GM18517 (cell line): ENCODE results near the gene SH3YL1.

Source experiments
- ATAC-seq: cut with Tn5 transposase; IDR thresholded peaks from one replicate; pipeline ENCODE4 v1.9.1; 2021; ENCODE audit warnings: mild to moderate bottlenecking, moderate library complexity; ENCODE audit not compliant: unreplicated experiment

The SH3YL1 gene

DNA sequence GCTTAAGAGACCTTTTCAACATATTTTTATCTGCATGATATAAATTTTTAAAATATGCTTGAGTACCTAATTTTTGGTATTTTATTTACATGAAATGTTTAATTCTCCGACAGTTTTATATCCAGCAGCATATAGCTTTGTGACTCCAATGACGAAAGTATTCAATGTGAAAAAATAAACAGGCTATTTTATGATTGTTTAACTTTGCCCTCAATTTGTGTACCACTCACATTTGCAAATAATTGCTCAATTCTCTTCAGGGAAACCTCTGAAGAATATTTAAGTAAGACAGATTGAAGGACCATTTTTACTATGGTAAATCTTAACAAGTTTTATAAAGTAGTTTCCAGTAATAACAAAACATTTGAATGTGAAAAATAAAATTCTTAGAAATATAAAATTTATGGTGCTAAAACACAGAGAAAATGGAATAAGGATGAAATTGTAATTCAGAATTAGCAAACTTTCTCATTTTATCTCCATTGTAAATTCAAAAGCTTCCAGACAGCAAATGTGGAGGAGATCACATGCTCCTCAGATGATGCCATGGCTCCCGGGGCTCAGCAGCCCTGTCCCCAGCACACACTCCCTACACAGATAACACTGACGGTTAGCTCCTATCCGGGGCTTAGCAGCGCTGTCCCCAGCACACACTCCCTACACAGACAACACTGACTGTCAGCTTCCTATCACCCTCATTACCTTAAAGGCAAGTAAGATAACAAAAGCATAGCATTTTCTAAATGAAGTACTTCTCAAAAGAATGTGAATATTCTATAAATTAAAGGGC lies 39.7 kb downstream of the SH3YL1 start:
- ATAC-seq: no peak

DNA sequence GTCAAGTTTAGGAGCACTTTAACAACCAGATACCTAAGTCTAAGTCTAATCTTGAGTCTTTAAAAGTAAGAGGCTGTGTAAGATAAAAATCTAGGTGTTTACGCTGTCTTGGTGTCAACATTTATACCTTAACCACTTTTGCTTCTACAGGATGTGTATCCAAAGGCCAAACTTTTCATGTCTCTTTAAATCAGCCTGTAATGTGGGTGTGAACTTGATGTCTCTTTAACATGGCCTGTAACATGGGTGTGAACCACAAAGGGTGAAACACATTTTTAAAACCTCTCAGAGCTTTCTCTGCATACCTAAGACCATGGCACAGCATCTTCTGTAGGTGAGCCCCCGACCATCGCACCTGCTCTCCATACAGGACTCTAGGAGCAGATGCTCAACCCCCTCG lies 40.4 kb downstream of the SH3YL1 start:
- ATAC-seq: no peak

DNA sequence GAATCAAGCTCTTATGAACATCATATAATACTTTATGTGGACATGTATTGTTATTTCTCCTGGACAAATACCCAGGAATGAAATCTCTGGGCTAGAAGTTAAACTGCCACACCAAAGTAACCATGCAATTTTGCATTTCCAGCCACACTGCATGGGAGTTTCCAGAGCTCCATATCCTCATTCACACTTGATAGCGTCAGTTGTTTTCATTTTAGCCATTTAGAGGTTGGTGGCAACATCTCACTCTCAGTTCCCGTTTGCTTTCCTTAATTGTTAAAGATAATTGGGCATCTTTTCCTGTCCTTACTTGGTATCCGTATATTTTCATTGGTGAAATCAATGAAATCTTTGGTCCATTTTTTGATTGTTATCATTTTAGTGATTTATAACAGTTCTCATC lies 47.8 kb downstream of the SH3YL1 start:
- ATAC-seq: no peak

DNA sequence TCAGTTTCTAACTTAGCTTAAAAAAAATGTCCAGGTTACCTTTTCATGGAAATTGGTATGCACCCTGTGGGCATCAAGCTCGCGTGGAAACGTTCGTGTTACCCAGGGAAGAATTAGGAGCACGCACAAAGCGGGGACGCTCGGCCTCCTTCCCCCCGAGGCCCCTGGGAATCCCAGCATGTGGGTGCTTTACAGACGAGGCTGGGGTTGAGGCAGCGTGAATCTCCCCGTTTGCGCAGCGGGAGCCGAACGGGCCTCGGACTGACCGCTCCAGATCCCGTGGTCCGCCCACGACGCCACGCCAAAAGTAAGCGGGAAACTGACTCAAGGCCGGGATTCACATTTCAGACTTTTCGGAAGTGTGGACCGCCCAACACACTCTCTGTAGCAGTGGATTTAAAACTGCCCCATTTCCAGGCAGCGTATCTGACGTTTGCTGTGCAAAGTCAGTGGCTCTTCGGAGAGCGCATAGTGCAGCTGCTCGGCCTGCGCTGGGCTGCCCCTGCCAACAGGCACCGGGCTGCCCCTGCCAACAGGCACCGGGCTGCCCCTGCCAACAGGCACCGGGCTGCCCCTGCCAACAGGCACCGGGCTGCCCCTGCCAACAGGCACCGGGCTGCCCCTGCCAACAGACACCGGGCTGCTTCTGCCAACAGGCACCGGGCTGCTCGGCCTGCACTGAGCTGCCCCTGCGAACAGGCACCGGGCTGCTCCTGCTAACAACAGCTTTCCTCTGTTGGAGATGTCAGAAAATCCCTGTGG lies 49.7 kb downstream of the SH3YL1 start:
- no peak for ATAC-seq

DNA sequence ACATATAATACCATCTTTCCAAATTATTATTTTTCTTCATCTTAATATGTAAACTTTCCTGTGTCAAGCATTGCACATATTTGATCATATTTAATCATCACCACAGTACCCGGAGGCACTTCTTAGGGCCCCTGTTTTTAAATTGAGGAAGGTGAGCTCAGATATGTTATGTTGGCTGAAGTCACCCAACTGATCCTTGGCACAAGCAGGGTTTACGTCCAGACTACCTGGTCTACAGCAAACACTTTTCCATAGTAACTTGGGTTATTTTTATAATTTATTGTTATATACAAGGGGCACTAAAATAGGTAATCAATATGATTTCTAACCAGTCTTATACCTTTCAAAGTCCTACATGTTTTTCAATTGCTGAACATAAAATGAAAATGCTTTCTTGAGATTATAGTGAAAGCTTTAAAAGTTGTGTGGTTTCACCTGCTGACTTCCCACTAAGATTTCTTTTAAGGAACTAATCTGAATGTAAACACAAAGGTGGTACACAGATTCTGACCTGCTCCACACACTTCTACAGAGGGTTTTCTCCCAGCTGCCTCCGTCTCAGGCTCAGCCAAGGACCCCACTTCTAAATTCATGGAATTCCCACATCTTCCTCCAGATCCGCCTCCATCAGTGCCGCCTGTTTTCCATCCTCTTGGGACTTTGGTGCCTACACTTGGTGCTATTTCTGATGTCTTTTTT lies 52.2 kb downstream of the SH3YL1 start:
- no peak for ATAC-seq

DNA sequence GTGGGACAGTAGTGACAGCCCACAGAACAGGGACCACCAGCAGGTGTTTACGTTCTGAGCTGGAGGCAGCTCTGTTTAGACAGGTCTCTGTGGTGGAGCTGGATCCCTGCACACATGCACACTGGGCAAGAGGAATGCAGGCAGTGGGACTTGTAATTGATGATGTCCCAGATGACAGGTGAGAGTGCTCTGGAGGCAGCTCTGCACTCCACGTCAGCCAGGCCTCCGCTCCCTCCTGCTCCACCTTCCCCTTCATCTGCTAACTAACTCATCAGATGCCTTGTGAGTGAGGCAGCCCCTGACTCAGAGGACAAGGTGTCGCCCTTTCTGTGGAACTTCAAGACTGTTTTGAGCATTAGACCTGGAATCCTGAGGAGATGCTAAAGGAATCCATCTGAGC lies 53.2 kb downstream of the SH3YL1 start:
- ATAC-seq: no peak

DNA sequence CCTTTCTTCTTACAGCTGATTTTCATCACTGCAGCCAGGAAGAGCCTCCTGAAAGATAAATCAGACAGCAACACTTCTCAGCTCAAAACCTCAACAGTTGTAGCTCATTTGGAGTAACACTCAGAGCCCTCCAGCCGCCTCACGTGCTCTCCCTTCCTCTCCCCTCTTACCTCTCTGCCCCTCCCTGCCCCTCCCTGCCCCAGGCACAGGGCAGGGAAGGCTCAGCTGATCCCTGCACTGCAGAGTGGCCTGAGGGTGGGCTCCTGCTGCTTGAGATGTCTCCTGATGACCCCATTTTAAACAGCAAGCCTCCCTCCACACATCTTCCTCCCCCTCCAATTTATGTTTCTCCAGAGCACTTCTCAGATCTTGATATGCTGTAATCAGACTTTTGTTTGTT lies 54.4 kb downstream of the SH3YL1 start:
- ATAC-seq: no peak

DNA sequence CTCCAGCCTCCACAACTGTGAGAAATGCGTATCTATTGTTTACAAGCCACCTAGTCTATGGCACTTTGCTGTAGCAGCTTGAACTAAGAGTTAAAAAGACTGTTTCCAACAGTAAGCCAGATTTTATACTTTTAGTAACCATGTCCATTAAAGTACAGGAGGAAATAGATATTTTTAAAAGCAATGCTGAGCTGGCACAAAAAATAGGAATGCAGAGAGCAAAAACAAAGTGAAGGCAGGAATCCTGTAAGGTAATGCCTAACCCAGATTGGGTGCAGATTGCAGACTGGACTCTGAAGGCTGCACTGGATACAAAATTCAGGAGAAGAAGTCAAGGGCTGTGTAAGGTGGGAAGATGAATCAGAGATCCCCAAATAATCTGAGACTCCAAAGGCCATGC lies 55.5 kb downstream of the SH3YL1 start:
- ATAC-seq: no peak

DNA sequence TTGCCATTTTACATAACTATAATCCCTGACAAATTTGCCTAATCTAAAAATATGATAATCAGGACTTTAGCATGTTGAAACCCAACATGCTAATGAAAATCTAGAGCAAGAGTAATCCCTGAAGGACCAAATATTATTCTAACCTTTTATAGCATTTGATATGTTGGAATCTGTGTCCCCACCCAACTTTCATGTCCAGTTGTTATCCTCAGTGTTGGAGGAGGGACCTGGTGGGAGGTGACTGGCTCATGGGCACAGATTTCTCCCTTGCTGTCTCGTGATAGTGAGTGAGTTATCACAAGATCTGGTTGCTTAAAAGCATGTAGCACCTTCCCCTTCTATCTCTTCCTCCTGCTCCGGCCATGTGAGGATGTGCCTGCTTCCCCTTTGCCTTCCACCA lies 59.8 kb downstream of the SH3YL1 start:
- no peak for ATAC-seq

DNA sequence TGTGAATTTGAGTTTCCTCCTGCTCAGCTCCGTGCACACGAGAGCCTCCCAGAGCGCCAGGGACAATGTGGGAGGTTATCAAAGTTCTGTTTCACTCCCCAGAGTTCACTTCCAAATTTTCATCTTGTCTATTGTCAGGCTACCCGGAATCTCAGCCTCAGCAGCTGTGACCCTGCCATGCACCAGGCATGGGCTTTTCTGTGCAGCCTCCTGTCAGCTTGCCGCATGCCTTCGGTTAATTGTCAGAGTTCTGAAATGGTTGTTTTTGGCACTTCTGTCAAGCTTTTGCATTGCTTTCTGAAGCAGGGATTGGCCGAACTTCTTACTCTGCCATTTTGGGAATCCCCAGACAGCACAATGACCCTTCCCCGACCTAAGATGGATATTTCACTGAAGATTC lies 60.4 kb downstream of the SH3YL1 start:
- no peak for ATAC-seq

DNA sequence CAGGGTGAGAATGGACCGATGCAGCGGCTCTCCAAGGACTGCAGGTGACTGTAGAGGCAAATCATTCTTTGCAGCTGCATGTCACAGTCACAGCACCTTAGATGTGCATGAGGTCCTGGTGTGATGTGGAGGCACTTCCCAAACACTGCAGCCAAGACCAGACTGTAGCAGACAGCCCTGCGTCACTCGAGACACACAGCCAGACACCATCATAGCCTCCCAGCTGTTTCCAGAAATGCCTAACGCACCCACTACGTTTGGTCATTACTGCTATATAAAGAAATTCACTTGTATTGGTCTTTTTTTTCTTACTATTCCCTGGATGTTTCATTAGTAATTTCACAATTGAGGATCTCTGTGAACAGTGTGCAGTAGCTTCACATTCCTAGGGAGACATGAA lies 60.9 kb downstream of the SH3YL1 start:
- ATAC-seq: no peak

DNA sequence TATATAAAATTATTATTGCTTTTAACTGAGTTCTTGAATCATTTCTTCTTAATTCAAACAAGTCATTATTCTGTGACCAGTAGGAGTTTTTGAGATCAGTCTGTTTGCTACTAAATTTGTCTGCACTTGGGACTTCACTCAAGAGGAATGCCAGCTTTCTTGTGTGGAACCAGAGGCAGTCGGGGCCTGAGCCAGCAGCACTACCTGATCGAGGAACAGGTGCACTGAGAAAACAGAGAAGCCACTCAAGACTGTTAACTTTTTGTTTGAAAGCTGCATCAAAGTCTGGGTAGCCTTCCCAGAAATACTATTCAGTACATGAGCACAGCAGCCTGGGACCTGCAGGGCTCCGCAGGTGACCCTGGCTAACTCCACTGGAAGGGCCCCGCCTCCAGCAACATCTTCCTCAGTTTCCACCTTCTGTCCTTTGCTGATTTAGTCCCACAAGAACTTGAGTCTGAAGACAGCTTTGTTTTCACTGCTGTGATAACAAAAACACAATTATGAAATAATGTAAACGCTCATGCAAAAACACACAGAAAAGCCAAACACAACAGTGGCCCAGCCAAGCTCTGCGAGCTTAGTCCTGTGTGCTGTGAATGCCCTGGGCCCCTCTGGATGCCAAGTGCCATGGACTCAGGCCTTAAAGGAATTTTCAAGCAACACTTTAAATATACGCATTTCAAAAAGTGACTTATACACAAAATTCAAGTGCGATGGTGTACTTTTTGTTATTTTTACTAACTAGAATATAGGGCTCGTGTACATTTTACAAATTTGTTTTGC lies 62.0 kb downstream of the SH3YL1 start:
- ATAC-seq: no peak

DNA sequence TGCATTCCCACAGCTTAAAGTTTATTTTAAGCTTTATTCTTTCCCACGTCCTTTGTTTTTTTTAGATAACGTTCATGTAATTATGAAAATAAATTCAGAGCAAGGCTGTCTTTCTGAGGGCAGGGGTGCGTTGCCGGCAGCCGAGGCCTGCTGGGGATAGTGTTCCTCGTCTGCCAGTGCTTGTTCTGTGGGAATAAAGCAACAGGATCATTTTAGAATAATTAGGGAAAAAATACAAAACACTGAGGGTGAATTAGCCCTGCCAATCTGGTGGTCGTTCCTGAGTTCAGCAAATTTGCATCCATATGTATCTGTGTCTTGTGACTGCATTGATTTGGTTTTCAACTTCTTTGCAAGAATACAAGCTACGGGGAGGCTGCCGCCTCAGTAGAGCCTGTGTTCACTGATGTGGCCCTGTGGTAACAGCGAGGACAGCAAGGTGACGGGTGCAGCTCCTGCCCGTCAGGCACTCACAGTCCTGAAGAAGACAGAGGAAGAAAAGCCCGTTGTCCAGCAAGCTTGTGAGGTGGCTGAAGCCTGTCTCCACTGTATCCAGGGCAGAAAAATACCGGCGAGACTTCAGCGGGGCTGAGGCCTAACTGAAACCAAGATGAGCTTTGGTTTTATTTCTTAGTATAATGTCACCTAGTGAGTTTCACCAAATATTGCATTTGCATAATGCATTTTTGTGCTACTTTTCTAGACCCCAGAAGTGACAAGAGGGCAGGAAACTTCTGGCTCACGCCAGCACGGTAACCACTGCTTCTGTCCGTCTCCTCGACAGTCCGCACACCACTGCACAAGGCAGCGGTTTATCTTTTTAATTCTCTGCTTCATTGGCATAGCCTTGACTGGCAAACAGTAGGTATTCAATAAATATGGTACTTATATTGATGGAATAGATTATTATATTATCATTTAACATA lies 64.5 kb downstream of the SH3YL1 start:
- ATAC-seq: no peak

DNA sequence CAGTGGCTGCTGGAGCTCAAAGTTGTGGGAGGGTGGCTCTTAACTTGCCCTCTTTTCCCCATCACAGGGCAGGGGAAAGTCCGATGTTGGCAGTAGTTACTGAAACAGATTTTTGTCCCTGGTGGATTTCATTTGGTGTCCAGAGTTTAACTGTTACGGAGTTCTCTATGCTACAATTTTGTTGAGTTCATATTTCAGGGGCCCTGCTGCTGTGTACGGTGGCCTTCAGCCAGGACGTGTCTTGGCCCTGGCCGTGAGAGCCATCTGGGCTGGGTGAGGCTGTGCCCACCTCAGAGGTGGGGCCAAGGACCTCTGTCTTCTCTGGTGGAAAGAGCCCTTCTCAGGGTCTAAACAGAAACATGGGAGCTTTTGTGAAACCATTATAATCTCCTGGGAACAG lies 67.4 kb downstream of the SH3YL1 start:
- ATAC-seq: no peak

DNA sequence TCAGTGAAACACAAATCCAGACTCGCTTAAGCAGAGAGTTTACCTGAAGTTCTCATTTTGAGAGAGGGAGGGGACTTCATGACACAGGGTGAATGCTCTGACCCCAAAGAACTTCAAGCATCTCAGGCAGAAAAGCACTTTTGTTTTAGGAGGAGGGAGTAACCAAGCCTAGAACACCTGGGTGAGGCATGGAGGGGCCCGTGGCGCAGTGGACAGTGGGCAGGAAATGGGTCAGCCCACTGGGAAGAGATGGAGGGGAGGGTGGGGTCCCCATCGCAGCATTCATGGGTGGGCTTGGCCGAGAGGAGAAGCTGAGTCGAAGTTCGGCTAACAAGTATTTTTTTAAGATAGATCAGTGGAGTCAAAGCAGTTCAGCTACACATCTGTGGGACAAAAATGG lies 67.9 kb downstream of the SH3YL1 start:
- no peak for ATAC-seq

DNA sequence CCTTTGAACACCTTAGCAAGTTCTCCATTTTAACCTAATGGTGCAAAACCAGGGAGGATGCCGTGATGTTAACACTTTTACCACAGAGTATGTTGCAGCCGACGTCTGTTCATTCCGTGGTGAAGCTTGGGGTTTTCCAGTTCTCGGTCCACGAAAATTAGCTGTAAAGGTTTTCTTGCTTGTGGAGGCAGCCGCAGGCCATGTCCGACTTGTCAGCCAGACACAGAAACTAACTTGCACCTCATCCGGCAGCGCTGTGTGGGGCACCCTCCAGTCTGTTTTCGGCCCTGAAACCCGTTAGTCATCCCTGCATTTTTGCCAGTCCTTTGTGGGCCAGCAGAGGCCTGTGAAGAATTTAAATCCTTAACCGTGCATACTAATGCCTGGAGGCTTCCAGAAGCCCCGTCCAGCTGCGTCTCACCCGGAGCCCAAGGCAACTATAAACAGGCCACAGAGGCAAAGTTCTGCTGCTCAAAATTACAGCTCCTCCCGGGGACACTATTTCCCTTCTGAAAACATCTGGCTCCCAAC lies 70.6 kb downstream of the SH3YL1 start:
- no peak for ATAC-seq

DNA sequence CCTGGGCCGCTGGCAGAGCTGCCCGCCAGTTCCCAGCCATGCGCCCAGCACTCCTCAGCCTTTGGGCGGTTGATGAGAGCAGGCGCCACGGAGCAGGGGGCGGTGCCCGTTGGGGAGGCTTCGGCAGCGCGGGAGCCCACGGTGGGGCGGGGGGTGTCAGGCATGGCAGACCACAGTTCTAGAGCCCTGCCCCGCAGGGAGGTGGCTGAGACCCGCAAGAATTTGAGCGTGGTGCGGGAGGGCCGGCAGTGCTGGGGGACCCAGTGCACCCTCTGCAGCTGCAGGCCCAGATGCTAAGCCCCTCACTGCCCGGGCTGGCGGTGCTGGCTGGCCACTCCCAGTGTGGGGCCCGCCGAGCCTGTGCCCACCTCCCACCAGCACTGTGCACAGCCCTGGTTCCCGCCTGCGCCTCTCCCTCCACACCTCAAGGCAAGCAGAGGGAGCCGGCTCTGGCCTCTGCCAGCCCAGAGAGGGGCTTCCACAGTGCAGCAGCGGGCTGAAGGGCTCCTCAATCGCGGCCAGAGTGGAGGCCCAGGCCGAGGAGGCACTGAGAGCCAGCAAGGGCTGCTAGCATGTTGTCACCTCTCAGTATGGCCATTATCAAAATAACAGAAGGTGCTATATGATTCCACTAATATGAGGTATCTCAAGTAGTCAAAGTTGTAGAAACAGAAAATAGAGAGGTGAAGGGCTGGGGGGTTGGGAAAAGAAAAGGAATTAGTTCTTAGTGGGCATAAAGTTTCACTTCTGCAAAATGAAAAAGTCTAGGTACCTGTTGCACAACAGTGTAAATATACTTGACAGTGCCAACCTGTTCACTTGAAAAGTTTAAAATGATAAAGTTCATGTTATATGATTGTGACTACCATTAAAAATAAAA lies 72.3 kb downstream of the SH3YL1 start:
- ATAC-seq: no peak

DNA sequence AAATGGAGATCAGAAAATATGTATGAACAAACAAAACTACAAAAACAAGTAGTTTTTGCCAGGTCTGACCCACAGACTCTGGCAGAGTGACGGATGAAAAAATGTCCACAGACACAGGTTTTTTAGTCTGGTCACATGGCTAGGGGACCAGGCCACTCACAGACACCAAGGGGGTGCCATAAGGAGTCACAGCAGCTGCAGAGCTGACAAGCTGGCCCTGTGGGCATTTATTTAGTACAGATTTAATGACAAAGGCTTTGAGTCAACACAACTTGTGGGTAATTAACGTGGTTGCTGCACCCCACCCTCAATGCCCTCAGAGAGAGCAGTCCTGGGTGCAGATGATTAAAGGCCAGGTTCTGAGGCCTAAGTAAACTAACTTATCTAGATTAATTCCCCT lies 76.0 kb downstream of the SH3YL1 start:
- ATAC-seq: no peak

DNA sequence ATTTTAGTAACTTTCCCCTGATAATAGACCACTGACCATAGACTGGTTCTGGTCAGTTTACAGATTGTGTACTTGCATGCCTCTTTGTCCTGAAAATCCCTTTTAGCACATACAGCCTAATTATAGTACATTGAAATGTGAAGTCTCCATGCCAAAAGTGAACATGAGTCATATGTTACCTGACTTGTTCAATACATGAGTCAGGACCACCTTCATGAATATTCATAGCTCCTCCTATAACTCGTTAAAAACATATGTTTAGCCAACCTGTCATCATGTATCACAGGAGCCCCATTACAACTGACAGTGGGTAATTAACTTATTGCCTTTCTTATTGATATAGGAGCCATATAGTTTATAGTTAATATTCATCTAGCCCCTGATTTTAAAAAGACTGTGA lies 78.6 kb downstream of the SH3YL1 start:
- ATAC-seq: no peak
